RWPE1 (cell line): ENCODE measurements around the gene YTHDF1.

Experiments
- CTCF ChIA-PET: fragments of 350-600 bp; sonication (Branson Sonifier 250); formaldehyde crosslinking; extraction: SDS; loops from one replicate; lab custom pipeline; 2021; lab: Yijun Ruan, JAX
- POLR2A ChIA-PET: fragments of 400-600 bp; formaldehyde crosslinking; extraction: SDS; loops from one replicate; lab custom pipeline; 2020; ENCODE audit warnings: antibody characterized with exemption; ENCODE audit not compliant: low non-redundant PET; lab: Yijun Ruan, JAX
- DNase-seq: peaks from one replicate; pipeline ENCODE4 v3.0.0; 2012; ENCODE audit warnings: low spot score
- H3K27ac ChIP-seq: fragments of 450-650 bp; 2 replicates; pipeline ENCODE4 v1.5.1; 2017
- CTCF ChIP-seq: fragments of 450-650 bp; conservative IDR thresholded peaks from 2 replicates; pipeline ENCODE4 v1.5.1; 2017; ENCODE audit warnings: low read depth, mild to moderate bottlenecking

Gene YTHDF1

GRCh38 chr20:63246490-63247288 is 30.8 kb upstream of the YTHDF1 start:
- no peak for TF ChIP-seq CTCF
- ChIA-PET CTCF (interaction anchor here (0.6 to 2.5 kb wide), 5 partner anchors 12 to 373 kb away, joined by 3 to 20 read pairs (median 7); no protein-coding TSS in a partner anchor), POLR2A (no interaction called here)
- no peak for DNase-seq
- no peak overlapping the region for H3K27ac ChIP-seq

- DNase-seq, result no peak
- ChIA-PET CTCF (interaction anchor here (0.8 to 6.7 kb wide), 4 partner anchors 10 to 21 kb away, joined by 3 to 48 read pairs (median 12); no protein-coding TSS in a partner anchor), POLR2A (no interaction called here)
- H3K27ac ChIP-seq, result no peak overlapping the region
- TF ChIP-seq CTCF, result no peak
Observed at GRCh38 chr20:63244468-63244867, 28.5 kb upstream of the YTHDF1 start.

GRCh38 chr20:63243604-63244247 is 27.8 kb upstream of the YTHDF1 start:
- TF ChIP-seq CTCF, result no peak
- H3K27ac ChIP-seq, result no peak overlapping the region
- POLR2A ChIA-PET, result no interaction called here
- CTCF ChIA-PET, result interaction anchor here (0.8 to 6.7 kb wide), 3 partner anchors 9 to 20 kb away, joined by 3 to 48 read pairs (median 5); no protein-coding TSS in a partner anchor
- DNase-seq, result no peak

GRCh38 chr20:63242736-63243135 is 26.8 kb upstream of the YTHDF1 start:
- CTCF ChIA-PET, result interaction anchor here (6.7 kb wide), 1 partner anchor 19 kb away, joined by 48 read pairs; no protein-coding TSS in a partner anchor
- H3K27ac ChIP-seq, result no peak overlapping the region

GRCh38 chr20:63241272-63241671 is 25.3 kb upstream of the YTHDF1 start:
- ChIA-PET POLR2A (no interaction called here), CTCF (interaction anchor here (0.6 to 6.7 kb wide), 4 partner anchors 11 to 67 kb away, joined by 4 to 48 read pairs (median 6); no protein-coding TSS in a partner anchor)
- TF ChIP-seq CTCF, result no peak
- DNase-seq, result no peak
- no peak overlapping the region for H3K27ac ChIP-seq

More at GRCh38 chr20:63242736-63243135, 26.8 kb upstream of the YTHDF1 start:
- no peak for DNase-seq
- TF ChIP-seq CTCF, result no peak
- POLR2A ChIA-PET, result no interaction called here

GRCh38 chr20:63240004-63240403 is 24.1 kb upstream of the YTHDF1 start:
- no peak for TF ChIP-seq CTCF
- no peak for DNase-seq
- CTCF ChIA-PET, result interaction anchor here (0.7 to 6.7 kb wide), 3 partner anchors 16 to 231 kb away, joined by 3 to 48 read pairs (median 3); no protein-coding TSS in a partner anchor
- POLR2A ChIA-PET, result no interaction called here
- no peak overlapping the region for H3K27ac ChIP-seq
